OCI-LY7 (cell line): ENCODE data around the gene JAK1. TPM values are rescaled to one million over a fixed set of nuclear protein-coding genes. Genes with fewer than 3 reads are reported as not detected.

ENCODE experiments used
- BruUV-seq: library from RNA; stranded (reverse); fragments of 400-500 nt; replicated peaks from 2 replicates; lab custom pipeline; 2021; lab: Mats Ljungman, UMichigan
- CTCF ChIA-PET: fragments of 300-600 bp; sonication (Branson Sonifier 250); formaldehyde crosslinking; loops from one replicate; lab custom pipeline; 2022; ENCODE audit warnings: antibody characterized with exemption; ENCODE audit not compliant: unreplicated experiment; lab: Charles Lee
- POLR2A ChIA-PET: fragments of 300-600 bp; sonication (Branson Sonifier 250); formaldehyde crosslinking; loops from one replicate; lab custom pipeline; 2022; ENCODE audit warnings: antibody characterized with exemption; lab: Charles Lee
- DNase-seq: peaks from one replicate; pipeline ENCODE4 v3.0.0-alpha.2; 2015; ENCODE audit warnings: low spot score
- H2AFZ ChIP-seq: fragments of 200-600 bp; sonication (generic), shearing (Covaris generic); 2 replicates; pipeline ENCODE4 v1.6.1; 2014; ENCODE audit warnings: mild to moderate bottlenecking, antibody characterized with exemption, low read length, moderate library complexity
- H3K27ac ChIP-seq: fragments of 200-600 bp; sonication (generic); 2 replicates; pipeline ENCODE4 v1.5.1; 2014; ENCODE audit warnings: mixed run types, low read depth, mild to moderate bottlenecking, moderate library complexity, low read length, inconsistent platforms; ENCODE audit not compliant: poor library complexity, severe bottlenecking
- H3K36me3 ChIP-seq: fragments of 200-600 bp; sonication (generic); 2 replicates; pipeline ENCODE4 v1.6.1; 2014; ENCODE audit warnings: mild to moderate bottlenecking, antibody characterized with exemption, low read length, moderate library complexity, mixed read lengths; ENCODE audit not compliant: insufficient read depth
- H3K4me1 ChIP-seq: fragments of 200-600 bp; sonication (generic); 2 replicates; pipeline ENCODE4 v1.5.1; 2014; ENCODE audit warnings: mild to moderate bottlenecking, low read length; ENCODE audit not compliant: insufficient read depth, poor library complexity, severe bottlenecking
- H3K4me2 ChIP-seq: fragments of 200-600 bp; sonication (generic); 2 replicates; pipeline ENCODE4 v1.6.1; 2014; ENCODE audit warnings: mild to moderate bottlenecking, low read length
- H3K4me3 ChIP-seq: fragments of 200-600 bp; sonication (generic); 2 replicates; pipeline ENCODE4 v1.5.1; 2014; ENCODE audit warnings: mild to moderate bottlenecking, low read depth, low read length; ENCODE audit not compliant: poor library complexity, severe bottlenecking
- H3K79me2 ChIP-seq: fragments of 200-600 bp; sonication (generic); 2 replicates; pipeline ENCODE4 v1.6.1; 2016; ENCODE audit warnings: low read depth, mild to moderate bottlenecking, low read length, moderate library complexity, mixed read lengths; ENCODE audit not compliant: insufficient read depth
- H3K9me2 ChIP-seq: fragments of 200-600 bp; sonication (generic); 2 replicates; pipeline ENCODE4 v1.6.1; 2016; ENCODE audit warnings: mild to moderate bottlenecking, low read length, mixed read lengths; ENCODE audit not compliant: insufficient read depth
- H3K9me3 ChIP-seq: fragments of 200-600 bp; sonication (generic); 2 replicates; pipeline ENCODE4 v1.6.1; 2014; ENCODE audit warnings: mild to moderate bottlenecking, mixed run types, low read length, mixed read lengths
- H4K20me1 ChIP-seq: fragments of 200-600 bp; sonication (generic); 2 replicates; pipeline ENCODE4 v1.6.1; 2014; ENCODE audit warnings: mild to moderate bottlenecking, antibody characterized with exemption, low read length, moderate library complexity, mixed read lengths; ENCODE audit not compliant: insufficient read depth
- EZH2phosphoT487 ChIP-seq: fragments of 200-600 bp; sonication (generic); IDR thresholded peaks from 2 replicates; pipeline ENCODE4 v1.6.1; 2018; ENCODE audit warnings: low read depth, borderline replicate concordance, mild to moderate bottlenecking, mixed run types, antibody characterized with exemption, low read length, moderate library complexity, mixed read lengths
- intact Hi-C: fragments of 100-400 bp; cut with micrococcal nuclease; formaldehyde crosslinking; loops from one replicate; pipeline ENCODE4 v1.10.0; 2022; ENCODE audit not compliant: unreplicated experiment
- total RNA-seq, 2 experiments: library from RNA; depleted of rRNA in 1 of 2; stranded (reverse); fragments of >200 nt in 1 of 2; shearing (Covaris generic) in 1 of 2; gene quantifications; 2 replicates each; pipeline ENCODE4 v1.2.3, GENCODE V29; 2014 to 2022
- TF ChIP-seq, protein P1 (sequence below): fragments of 200-600 bp; sonication (generic); conservative IDR thresholded peaks from 2 replicates; pipeline ENCODE4 v1.5.1; 2014; ENCODE audit warnings: mild to moderate bottlenecking, antibody characterized with exemption, low read length, moderate library complexity, mixed read lengths

JAK1 gene
- total RNA-seq, 2 experiments from 2014 or later = 72.6 to 86.8 TPM

- ChIA-PET POLR2A (interaction anchor here (0.5 to 1.8 kb wide), 5 partner anchors 8 to 1986 kb away, joined by 3 to 6 read pairs (median 4); no protein-coding TSS in a partner anchor), CTCF (interaction anchor here (0.6 kb wide), 1 partner anchor 152 kb away, joined by 3 read pairs; no protein-coding TSS in a partner anchor)
- Histone ChIP-seq H3K27ac (no peak overlapping the region), H3K4me3 (no peak overlapping the region), H3K4me2 (no peak overlapping the region), H3K36me3 (no peaks in the 10 kb centered on the region), H4K20me1 (peaks cover 59% of the 10 kb centered on the region), H3K9me3 (no peaks in the 10 kb centered on the region), H3K79me2 (peaks cover 93% of the 10 kb centered on the region), H2AFZ (no peak overlapping the region), H3K4me1 (peaks cover 60% of the 10 kb centered on the region), H3K9me2 (no peaks in the 10 kb centered on the region)
- intact Hi-C loops = no loop called here
- TF ChIP-seq, protein P1, sequence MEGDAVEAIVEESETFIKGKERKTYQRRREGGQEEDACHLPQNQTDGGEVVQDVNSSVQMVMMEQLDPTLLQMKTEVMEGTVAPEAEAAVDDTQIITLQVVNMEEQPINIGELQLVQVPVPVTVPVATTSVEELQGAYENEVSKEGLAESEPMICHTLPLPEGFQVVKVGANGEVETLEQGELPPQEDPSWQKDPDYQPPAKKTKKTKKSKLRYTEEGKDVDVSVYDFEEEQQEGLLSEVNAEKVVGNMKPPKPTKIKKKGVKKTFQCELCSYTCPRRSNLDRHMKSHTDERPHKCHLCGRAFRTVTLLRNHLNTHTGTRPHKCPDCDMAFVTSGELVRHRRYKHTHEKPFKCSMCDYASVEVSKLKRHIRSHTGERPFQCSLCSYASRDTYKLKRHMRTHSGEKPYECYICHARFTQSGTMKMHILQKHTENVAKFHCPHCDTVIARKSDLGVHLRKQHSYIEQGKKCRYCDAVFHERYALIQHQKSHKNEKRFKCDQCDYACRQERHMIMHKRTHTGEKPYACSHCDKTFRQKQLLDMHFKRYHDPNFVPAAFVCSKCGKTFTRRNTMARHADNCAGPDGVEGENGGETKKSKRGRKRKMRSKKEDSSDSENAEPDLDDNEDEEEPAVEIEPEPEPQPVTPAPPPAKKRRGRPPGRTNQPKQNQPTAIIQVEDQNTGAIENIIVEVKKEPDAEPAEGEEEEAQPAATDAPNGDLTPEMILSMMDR = no peak
- no TSS peak for BruUV-seq
- DNase-seq = no peak
These were observed 71.7 kb downstream of the JAK1 start for GRCh38 chr1:64894438-64895196.

DNA sequence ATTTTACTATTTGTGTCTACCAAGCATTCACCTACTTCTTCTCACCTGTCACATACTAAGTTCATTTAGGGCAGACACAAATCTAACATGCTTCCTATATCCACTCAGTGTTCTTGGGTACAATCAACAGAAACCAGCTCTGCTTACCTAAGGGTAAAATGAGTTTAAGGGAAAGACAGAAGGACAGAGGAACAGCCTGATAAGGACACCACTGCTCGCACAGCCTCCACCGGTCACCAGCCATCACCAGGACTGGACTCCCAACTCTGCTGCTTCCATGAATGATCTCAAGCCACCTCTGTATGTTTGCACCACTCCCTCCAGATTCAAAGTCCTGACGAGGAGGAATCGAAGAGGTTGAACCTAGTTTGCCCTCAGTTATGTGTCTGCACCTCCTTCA lies 72.4 kb downstream of the JAK1 start:
- Histone ChIP-seq H3K9me3 (no peaks in the 10 kb centered on the region), H3K4me3 (no peak overlapping the region), H3K27ac (no peak overlapping the region), H3K9me2 (no peaks in the 10 kb centered on the region), H3K36me3 (no peaks in the 10 kb centered on the region), H3K4me1 (peaks cover 58% of the 10 kb centered on the region), H4K20me1 (peaks cover 66% of the 10 kb centered on the region), H3K4me2 (no peak overlapping the region), H3K79me2 (peaks cover 93% of the 10 kb centered on the region), H2AFZ (no peak overlapping the region)
- no TSS peak for BruUV-seq
- CTCF ChIA-PET = no interaction called here
- TF ChIP-seq, protein P1 = no peak
- TF ChIP-seq EZH2phosphoT487 = no peak
- intact Hi-C loops = loop anchor here (2.0 kb wide), 1 partner anchor 29 kb away; no protein-coding TSS in a partner anchor
- no peak for DNase-seq
- POLR2A ChIA-PET = interaction anchor here (0.6 to 1.6 kb wide), 7 partner anchors 15 to 785 kb away, joined by 3 to 8 read pairs (median 3); no protein-coding TSS in a partner anchor
